Sigmoid colon (tissue), 7 donors: ENCODE results near the gene HBG2. TPM values are rescaled to one million over a fixed set of nuclear protein-coding genes. Genes with fewer than 3 reads are reported as not detected.
"Not testable (repeated sequence)": the region's sequence is repeated elsewhere in the genome, so short reads cannot be mapped to it uniquely, and the experiment has no call there.

Experiments used
- DNase-seq: peaks from one replicate; pipeline ENCODE4 v3.0.0-alpha.2; 2019
- H3K27ac ChIP-seq, 4 donors: fragments of 200-600 bp; sonication (generic); one replicate each; pipeline ENCODE4 v1.5.1; 2016 to 2019; ENCODE audit warnings: mild to moderate bottlenecking in 1 of 4
- H3K27me3 ChIP-seq, 3 donors: fragments of 200-600 bp; sonication (generic); one replicate each; pipeline ENCODE4 v1.5.1; 2019; ENCODE audit warnings: mild to moderate bottlenecking in 1 of 3
- H3K36me3 ChIP-seq, 4 donors: fragments of 200-600 bp; sonication (generic); one replicate each; pipeline ENCODE4 v1.5.1; 2016 to 2019
- H3K4me1 ChIP-seq, 4 donors: fragments of 200-600 bp; sonication (generic); one replicate each; pipeline ENCODE4 v1.5.1; 2017 to 2019
- H3K4me3 ChIP-seq, 4 donors: fragments of 200-600 bp; sonication (generic); one replicate each; pipeline ENCODE4 v1.5.1; 2017 to 2019; ENCODE audit warnings: mild to moderate bottlenecking in 2 of 4, moderate library complexity in 1 of 4
- H3K9me3 ChIP-seq, 4 donors: fragments of 200-600 bp in 3 of 4; sonication (generic) in 3 of 4; one replicate each; pipeline versions ENCODE4 v1.5.1 to v1.6.1; 2013 to 2019
- CTCF ChIP-seq, 4 experiments: fragments of 450-650 bp in 3 of 4; fragments of 200-600 bp in 1 of 4; IDR thresholded peaks; one replicate each; pipeline ENCODE4 v1.5.1; 2016 to 2019; ENCODE audit warnings: antibody characterized with exemption in 4 of 4, mild to moderate bottlenecking in 3 of 4, moderate library complexity in 2 of 4
- EP300 ChIP-seq, 4 donors: sonication (generic); formaldehyde crosslinking; IDR thresholded peaks; one replicate each; pipeline ENCODE4 v1.6.1; 2017; ENCODE audit warnings: antibody characterized with exemption in 4 of 4
- POLR2A ChIP-seq, 2 donors: fragments of 450-650 bp; IDR thresholded peaks; one replicate each; pipeline ENCODE4 v1.6.1; 2016; ENCODE audit warnings: antibody characterized with exemption in 2 of 2, mild to moderate bottlenecking in 2 of 2, moderate library complexity in 2 of 2
- POLR2AphosphoS5 ChIP-seq, 4 donors: sonication (generic); formaldehyde crosslinking; IDR thresholded peaks; one replicate each; pipeline ENCODE4 v1.6.1; 2017; ENCODE audit warnings: antibody characterized with exemption in 4 of 4
- WGBS, 2 donors: extraction: QIAGEN DNeasy Blood & Tissue Kit; methylation state at CpG; one replicate each; pipeline ENCODE4 v1.1.7; 2013; 5-methylcytosine and 5-hydroxymethylcytosine counted together
- intact Hi-C: fragments of 100-400 bp; cut with DNase I; formaldehyde crosslinking; loops from one replicate; pipeline ENCODE4 v1.15.1; 2023
- polyA plus RNA-seq, 3 donors: library from polyadenylated mRNA; stranded (reverse); fragments of 200-250 nt; gene quantifications; one replicate each; pipeline ENCODE4 v1.2.3, GENCODE V29; 2013
- total RNA-seq, 4 donors: library from RNA; depleted of rRNA; stranded (reverse); fragments of >200 nt; gene quantifications; one replicate each; pipeline ENCODE4 v1.1.0, GENCODE V29; 2016
- donor health status: healthy with polysubstance abuse.
- donor health status: Bipolar disorder and iron deficiency.
- donor health status: healthy.

Gene HBG2
- total and polyA plus RNA-seq, 7 donors, result not detected

- no peak for DNase-seq
- Histone ChIP-seq H3K27me3 (no peaks in the 10 kb centered on the region), H3K4me3 (no peak overlapping the region), H3K27ac (no peak overlapping the region), H3K36me3 (no peaks in the 10 kb centered on the region), H3K4me1 (no peaks in the 10 kb centered on the region), H3K9me3 (no peaks in the 10 kb centered on the region)
- no peak for TF ChIP-seq POLR2AphosphoS5 (IDR thresholded peaks at IDR 0.05)
- no peak for TF ChIP-seq CTCF (IDR thresholded peaks at IDR 0.05)
- no peak for TF ChIP-seq EP300 (IDR thresholded peaks at IDR 0.05)
- no peak for TF ChIP-seq POLR2A (IDR thresholded peaks at IDR 0.05)
- 51 to 79% methylated on average over 4 of the region's 4 CpGs for WGBS, 2 donors
- intact Hi-C loops, result no loop called here
These were observed 43.2 kb upstream of the HBG2 start for GRCh38 chr11:5297721-5298323.

GRCh38 chr11:5294342-5294995 lies 39.9 kb upstream of the HBG2 start:
- H3K27ac ChIP-seq, DNase-seq, H3K36me3 ChIP-seq, H3K27me3 ChIP-seq, H3K4me1 ChIP-seq, H3K9me3 ChIP-seq, H3K4me3 ChIP-seq, intact Hi-C loops: not testable (repeated sequence)
- 94 to 95% methylated on average over 41 of the region's 41 CpGs for WGBS, 2 donors

GRCh38 chr11:5293028-5293427 lies 38.4 kb upstream of the HBG2 start:
- Histone ChIP-seq H3K9me3 (no peaks in the 10 kb centered on the region), H3K4me3 (no peak overlapping the region), H3K27me3 (no peaks in the 10 kb centered on the region), H3K4me1 (no peaks in the 10 kb centered on the region), H3K36me3 (no peaks in the 10 kb centered on the region), H3K27ac (no peak overlapping the region)
- no peak for TF ChIP-seq POLR2AphosphoS5 (IDR thresholded peaks at IDR 0.05)
- no peak for DNase-seq
- intact Hi-C loops, result no loop called here
- WGBS, 2 donors, result 87 to 93% methylated on average over 8 of the region's 8 CpGs

GRCh38 chr11:5291207-5291838 lies 36.7 kb upstream of the HBG2 start:
- no peak overlapping the region for H3K4me3 ChIP-seq
- TF ChIP-seq POLR2AphosphoS5 (IDR thresholded peaks at IDR 0.05) (no peak), POLR2A (IDR thresholded peaks at IDR 0.05) (no peak), CTCF (IDR thresholded peaks at IDR 0.05) (no peak), EP300 (IDR thresholded peaks at IDR 0.05) (no peak)
- no peaks in the 10 kb centered on the region for H3K27me3 ChIP-seq
- WGBS, 2 donors, result 74 to 75% methylated on average over 1 of the region's 1 CpG
- no peak for DNase-seq
- H3K9me3 ChIP-seq, result no peaks in the 10 kb centered on the region
- H3K27ac ChIP-seq, result no peak overlapping the region
- H3K4me1 ChIP-seq, result no peaks in the 10 kb centered on the region
- H3K36me3 ChIP-seq, result no peaks in the 10 kb centered on the region
- intact Hi-C loops, result no loop called here

GRCh38 chr11:5290106-5290505 lies 35.5 kb upstream of the HBG2 start:
- Histone ChIP-seq H3K36me3 (no peaks in the 10 kb centered on the region), H3K4me1 (no peaks in the 10 kb centered on the region), H3K9me3 (no peaks in the 10 kb centered on the region), H3K27ac (no peak overlapping the region), H3K4me3 (no peak overlapping the region), H3K27me3 (no peaks in the 10 kb centered on the region)
- TF ChIP-seq CTCF (IDR thresholded peaks at IDR 0.05) (no peak), POLR2A (IDR thresholded peaks at IDR 0.05) (no peak), POLR2AphosphoS5 (IDR thresholded peaks at IDR 0.05) (no peak), EP300 (IDR thresholded peaks at IDR 0.05) (no peak)
- intact Hi-C loops, result no loop called here
- 94 to 95% methylated on average over 1 of the region's 1 CpG for WGBS, 2 donors
- no peak for DNase-seq
